ENCODE measurements around the gene TAS2R43.

DNA sequence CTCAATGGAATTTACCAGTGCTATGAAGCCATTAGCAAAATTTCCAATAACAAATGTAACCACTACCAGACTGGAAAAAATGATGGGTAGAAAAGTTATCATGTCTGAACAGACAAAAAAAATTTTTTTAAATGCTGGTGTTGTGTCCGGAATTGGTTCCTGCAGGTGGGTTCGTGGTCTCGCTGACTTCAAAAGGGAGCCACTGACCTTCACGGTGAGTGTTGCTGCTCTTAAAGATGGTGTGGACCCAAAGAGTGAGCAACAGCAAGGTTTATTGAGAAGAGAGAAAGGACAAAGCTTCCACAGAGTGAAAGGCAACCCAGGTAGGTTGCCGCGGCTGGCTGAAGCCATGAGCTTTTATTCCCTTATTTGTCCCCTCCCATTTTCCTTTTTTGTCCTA is at the start of gene TAS2R43:
- TF ChIP-seq, protein P1, sequence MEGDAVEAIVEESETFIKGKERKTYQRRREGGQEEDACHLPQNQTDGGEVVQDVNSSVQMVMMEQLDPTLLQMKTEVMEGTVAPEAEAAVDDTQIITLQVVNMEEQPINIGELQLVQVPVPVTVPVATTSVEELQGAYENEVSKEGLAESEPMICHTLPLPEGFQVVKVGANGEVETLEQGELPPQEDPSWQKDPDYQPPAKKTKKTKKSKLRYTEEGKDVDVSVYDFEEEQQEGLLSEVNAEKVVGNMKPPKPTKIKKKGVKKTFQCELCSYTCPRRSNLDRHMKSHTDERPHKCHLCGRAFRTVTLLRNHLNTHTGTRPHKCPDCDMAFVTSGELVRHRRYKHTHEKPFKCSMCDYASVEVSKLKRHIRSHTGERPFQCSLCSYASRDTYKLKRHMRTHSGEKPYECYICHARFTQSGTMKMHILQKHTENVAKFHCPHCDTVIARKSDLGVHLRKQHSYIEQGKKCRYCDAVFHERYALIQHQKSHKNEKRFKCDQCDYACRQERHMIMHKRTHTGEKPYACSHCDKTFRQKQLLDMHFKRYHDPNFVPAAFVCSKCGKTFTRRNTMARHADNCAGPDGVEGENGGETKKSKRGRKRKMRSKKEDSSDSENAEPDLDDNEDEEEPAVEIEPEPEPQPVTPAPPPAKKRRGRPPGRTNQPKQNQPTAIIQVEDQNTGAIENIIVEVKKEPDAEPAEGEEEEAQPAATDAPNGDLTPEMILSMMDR (IDR thresholded peaks at IDR 0.05), result no peak
- TF ChIP-seq POLR2A (IDR thresholded peaks at IDR 0.05), result no peak
